GM12875 (cell line): ENCODE results near the gene EPHA1.

Experiments used
- H3K4me3 ChIP-seq: one replicate; pipeline ENCODE4 v1.5.1; 2011; ENCODE audit warnings: low read depth, low read length, control low read depth
- TF ChIP-seq, protein P1 (sequence below): IDR thresholded peaks from 2 replicates; pipeline ENCODE4 v1.5.1; 2011; ENCODE audit warnings: low read depth, mild to moderate bottlenecking, control low read depth, inconsistent platforms, low read length, moderate library complexity, borderline replicate concordance; ENCODE audit not compliant: insufficient read depth

The EPHA1 gene

DNA sequence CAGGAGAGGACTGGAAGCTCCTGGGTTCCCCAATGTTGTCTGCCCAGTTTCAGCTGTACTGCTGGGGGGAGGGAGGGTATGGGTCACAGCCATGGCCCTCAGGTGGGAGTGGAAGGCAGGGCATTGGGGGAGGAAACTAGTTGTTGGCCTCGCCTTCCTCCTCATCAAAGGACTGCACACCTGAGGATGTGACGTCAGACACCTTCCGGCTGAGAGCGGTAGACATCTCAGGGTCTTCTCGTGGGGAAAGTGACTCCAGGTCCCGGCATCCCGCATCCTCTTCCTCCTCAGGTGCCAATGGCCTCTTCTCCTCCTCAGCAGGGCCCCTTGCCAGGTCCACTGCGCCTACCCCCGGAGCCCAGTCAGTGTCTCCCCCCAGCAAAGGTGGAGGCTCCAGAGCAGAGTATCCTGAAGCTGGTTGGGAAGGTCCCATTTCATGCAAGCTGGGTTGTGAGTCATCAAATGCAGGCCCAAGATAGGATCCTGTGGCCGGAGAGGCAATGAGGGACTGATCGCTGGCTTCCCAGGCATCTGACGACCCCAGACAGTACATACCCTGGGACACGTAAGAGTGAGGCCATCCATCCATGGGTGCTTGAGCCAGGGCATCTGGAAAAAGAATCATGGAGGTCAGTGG, 52.1 kb downstream of the EPHA1 start:
- H3K4me3 ChIP-seq: no peak overlapping the region
- TF ChIP-seq, protein P1, sequence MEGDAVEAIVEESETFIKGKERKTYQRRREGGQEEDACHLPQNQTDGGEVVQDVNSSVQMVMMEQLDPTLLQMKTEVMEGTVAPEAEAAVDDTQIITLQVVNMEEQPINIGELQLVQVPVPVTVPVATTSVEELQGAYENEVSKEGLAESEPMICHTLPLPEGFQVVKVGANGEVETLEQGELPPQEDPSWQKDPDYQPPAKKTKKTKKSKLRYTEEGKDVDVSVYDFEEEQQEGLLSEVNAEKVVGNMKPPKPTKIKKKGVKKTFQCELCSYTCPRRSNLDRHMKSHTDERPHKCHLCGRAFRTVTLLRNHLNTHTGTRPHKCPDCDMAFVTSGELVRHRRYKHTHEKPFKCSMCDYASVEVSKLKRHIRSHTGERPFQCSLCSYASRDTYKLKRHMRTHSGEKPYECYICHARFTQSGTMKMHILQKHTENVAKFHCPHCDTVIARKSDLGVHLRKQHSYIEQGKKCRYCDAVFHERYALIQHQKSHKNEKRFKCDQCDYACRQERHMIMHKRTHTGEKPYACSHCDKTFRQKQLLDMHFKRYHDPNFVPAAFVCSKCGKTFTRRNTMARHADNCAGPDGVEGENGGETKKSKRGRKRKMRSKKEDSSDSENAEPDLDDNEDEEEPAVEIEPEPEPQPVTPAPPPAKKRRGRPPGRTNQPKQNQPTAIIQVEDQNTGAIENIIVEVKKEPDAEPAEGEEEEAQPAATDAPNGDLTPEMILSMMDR: no peak

DNA sequence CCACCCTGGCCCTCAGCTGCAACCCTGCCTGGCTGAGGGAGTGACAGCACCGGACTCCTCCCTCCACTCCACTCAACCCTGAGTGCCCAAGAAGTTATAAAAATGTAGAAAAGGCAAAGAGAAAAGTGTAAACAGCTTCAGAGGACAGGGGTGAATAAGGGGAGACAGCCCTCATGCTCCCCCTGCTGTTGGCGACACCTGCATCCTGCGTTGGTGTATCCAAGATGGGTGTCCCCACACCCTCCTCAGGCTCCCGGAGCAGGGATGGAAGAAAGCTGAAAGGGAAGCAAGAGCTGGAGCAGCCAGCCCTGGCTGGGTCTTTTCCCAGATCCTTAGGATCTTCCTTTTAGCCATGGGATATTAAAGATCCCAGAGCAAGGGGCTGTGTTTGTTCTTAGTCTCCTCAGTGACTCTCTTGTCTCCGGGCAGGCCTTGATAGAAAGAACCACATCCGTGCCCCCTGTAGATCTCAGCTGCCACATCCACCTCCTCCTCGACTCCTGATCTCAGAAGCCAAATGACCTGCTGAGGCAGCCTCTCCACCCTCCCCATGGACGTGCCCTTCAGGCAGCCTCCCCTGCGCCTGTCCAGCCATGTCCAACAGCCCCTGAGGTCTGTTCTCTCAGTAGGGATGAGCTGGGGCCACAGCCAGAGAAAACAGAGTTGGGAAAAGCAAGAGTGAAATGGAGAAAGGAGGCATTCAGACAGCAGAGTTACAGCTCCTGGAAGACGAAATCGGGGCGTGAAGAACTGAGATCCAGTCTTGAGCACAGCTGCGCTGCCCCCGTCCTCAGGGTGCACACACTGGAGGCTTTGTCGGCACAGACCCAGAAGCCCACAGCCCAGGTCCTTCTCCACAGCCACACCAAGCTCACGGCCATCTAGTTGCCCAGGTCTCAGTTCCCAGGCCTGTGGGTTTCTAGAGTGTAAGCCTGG, 52.9 kb downstream of the EPHA1 start:
- H3K4me3 ChIP-seq: no peak overlapping the region
- TF ChIP-seq, protein P1: no peak

DNA sequence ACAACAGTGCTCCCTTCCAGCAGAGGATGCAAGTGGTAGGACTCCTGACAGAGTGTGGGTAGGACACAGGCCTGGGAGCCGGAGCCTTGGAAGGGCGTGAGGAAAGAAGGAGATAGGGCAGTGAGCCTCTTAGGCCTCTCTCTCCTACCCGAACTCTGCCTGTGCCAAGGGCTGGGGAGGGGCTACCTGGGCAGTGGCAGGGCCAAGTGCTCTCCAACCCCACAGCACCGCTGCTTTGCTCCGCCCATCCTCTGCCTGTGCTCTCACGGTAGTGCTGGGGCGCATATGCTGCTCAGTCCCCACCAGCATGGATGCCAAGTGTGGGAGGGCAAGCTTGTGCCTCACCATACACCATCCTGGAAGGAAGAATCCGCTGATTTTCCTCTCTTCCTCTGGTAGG, 53.7 kb downstream of the EPHA1 start:
- TF ChIP-seq, protein P1: no peak
- no peak overlapping the region for H3K4me3 ChIP-seq

DNA sequence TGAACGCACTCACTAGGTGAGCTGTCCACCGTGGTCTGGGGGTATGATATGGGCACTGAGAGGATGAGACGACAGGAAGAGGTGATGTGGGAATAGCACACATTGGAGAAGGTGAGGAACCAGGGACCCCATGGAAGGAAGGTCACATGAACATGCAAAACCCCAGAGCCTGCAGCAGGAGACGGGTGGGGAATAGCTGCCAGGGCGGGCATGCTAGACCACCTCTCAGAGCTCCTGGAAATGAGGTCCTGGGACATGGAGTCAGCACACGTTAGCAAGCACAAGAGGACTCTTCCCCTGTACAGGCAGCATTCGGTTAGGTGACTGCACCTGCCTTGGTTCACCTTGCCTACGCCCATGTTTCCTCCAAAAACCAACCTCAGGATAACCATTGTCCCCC, 54.3 kb downstream of the EPHA1 start:
- TF ChIP-seq, protein P1: no peak
- H3K4me3 ChIP-seq: no peak overlapping the region

DNA sequence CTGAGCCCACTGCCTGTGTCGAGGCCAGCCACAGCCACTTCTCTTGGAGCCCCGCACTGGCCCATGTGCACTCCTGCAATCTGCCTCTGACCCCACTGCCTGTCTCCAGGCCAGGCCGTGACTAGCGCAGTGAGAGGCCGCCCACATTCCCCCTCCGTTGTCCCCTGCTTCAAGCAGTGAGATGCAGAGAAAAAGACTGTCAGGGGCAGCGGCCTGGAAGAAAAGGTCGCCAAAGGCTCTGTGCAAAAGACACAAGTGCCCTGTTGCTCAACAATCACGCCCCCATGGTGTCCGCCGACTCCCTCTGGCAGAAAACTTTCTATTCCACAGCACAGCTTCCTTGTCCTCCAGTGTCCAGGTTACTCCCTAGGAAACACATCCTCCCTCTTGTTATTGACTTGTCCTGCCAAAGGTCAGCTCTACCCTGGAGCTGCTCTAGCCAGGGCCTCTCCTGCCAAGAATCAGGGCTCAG, 56.1 kb downstream of the EPHA1 start:
- no peak overlapping the region for H3K4me3 ChIP-seq
- TF ChIP-seq, protein P1: no peak

DNA sequence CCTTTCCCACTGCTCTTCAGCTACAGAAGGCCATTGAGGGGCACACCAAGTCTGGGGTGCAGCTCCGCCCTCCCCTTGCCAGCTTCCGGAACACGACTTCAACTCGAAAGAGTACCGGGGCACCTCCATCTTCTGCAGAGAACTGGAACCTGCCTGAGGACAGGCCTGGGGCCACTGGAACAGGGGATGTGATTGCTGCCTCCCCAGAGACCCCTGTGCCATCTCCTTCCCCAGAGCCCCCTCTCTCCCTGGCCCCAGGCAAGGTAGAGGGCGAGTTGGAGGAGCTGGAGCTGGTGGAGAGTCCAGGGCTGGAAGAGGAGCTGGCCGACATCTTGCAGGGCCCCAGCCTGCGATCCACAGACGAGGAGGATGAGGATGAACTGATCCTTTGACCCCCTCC, 57.1 kb downstream of the EPHA1 start:
- no peak overlapping the region for H3K4me3 ChIP-seq
- TF ChIP-seq, protein P1: no peak
